Thyroid gland (tissue), 4 donors: ENCODE measurements around the gene UROC1.

Source experiments
- POLR2A ChIP-seq, 2 donors: fragments of 450-650 bp; IDR thresholded peaks; one replicate each; pipeline ENCODE4 v1.6.1; 2017; ENCODE audit warnings: antibody characterized with exemption in 2 of 2, mild to moderate bottlenecking in 2 of 2, moderate library complexity in 1 of 2
- TF ChIP-seq, protein P1 (sequence below), 6 experiments: fragments of 200-600 bp in 3 of 6; fragments of 450-650 bp in 3 of 6; sonication (generic) in 3 of 6; IDR thresholded peaks; one replicate each; pipeline ENCODE4 v1.5.1; 2016 to 2019; ENCODE audit warnings: antibody characterized with exemption in 6 of 6, mild to moderate bottlenecking in 2 of 6, inconsistent platforms in 1 of 6, moderate library complexity in 1 of 6

GRCh38 chr3:126496894-126497850 is 20.4 kb downstream of the UROC1 start:
- TF ChIP-seq, protein P1, sequence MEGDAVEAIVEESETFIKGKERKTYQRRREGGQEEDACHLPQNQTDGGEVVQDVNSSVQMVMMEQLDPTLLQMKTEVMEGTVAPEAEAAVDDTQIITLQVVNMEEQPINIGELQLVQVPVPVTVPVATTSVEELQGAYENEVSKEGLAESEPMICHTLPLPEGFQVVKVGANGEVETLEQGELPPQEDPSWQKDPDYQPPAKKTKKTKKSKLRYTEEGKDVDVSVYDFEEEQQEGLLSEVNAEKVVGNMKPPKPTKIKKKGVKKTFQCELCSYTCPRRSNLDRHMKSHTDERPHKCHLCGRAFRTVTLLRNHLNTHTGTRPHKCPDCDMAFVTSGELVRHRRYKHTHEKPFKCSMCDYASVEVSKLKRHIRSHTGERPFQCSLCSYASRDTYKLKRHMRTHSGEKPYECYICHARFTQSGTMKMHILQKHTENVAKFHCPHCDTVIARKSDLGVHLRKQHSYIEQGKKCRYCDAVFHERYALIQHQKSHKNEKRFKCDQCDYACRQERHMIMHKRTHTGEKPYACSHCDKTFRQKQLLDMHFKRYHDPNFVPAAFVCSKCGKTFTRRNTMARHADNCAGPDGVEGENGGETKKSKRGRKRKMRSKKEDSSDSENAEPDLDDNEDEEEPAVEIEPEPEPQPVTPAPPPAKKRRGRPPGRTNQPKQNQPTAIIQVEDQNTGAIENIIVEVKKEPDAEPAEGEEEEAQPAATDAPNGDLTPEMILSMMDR (IDR thresholded peaks at IDR 0.05) = no peak
- no peak for TF ChIP-seq POLR2A (IDR thresholded peaks at IDR 0.05)
